VCaP (cell line): ENCODE results near the gene HK1.
"Not testable (repeated sequence)": the region's sequence is repeated elsewhere in the genome, so short reads cannot be mapped to it uniquely, and the experiment has no call there.

Source experiments
- H3K27ac ChIP-seq: fragments of 450-650 bp; 2 replicates; pipeline ENCODE4 v1.5.1; 2017
- TF ChIP-seq, protein P1 (sequence below): fragments of 450-650 bp; conservative IDR thresholded peaks from 2 replicates; pipeline ENCODE4 v1.5.1; 2017; ENCODE audit warnings: mild to moderate bottlenecking, moderate library complexity

HK1 gene

DNA sequence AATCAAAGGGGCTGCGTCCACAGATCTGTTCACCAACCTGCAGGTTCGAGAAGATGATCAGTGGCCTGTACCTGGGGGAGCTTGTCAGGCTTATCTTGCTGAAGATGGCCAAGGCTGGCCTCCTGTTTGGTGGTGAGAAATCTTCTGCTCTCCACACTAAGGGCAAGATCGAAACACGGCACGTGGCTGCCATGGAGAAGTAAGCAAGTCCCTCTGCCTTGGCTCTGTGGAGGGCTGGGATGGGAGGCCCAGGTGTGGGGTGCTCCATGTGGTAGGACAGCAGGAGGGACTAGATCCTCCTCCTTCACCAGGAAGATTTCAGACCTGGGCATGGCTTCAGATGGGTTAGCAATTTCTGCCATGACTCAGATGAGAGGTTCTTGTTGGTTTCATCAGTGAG is 32.3 kb upstream of the HK1 start:
- no peak overlapping the region for H3K27ac ChIP-seq
- TF ChIP-seq, protein P1, sequence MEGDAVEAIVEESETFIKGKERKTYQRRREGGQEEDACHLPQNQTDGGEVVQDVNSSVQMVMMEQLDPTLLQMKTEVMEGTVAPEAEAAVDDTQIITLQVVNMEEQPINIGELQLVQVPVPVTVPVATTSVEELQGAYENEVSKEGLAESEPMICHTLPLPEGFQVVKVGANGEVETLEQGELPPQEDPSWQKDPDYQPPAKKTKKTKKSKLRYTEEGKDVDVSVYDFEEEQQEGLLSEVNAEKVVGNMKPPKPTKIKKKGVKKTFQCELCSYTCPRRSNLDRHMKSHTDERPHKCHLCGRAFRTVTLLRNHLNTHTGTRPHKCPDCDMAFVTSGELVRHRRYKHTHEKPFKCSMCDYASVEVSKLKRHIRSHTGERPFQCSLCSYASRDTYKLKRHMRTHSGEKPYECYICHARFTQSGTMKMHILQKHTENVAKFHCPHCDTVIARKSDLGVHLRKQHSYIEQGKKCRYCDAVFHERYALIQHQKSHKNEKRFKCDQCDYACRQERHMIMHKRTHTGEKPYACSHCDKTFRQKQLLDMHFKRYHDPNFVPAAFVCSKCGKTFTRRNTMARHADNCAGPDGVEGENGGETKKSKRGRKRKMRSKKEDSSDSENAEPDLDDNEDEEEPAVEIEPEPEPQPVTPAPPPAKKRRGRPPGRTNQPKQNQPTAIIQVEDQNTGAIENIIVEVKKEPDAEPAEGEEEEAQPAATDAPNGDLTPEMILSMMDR, result no peak

DNA sequence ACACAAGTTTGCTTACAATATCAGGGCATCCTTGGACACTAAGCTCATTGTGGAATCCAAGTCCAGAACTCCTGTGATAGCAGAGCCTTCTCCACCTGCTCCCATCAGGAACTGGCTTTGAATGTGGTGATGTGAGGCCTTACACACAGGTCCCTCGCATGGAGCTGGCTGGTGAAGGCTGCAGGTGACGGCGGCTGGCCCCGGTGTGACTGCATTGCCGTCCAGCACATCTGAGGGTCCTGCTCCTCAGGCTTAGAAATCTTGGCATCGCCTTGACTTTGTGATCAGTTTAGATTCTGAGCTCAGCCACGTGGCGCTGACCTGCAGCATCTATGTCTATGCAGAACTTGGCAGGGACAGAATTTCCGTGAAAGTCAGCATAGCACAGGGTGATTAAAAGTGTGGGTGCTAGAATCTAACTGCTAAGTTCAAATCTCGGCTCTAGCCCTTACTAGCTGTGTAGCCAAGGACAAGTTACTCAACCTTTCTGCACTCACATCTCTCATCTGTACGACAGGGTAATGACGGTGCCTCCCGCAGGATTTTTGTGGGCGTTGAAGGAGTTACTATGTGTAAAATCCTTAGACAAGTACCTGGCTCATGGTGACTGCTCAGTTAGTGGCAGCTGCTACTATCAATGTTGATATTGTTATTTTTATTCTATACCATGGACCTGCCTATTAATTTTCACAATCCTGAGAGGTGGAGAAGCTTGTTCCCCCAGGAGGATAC is 31.5 kb upstream of the HK1 start:
- no peak overlapping the region for H3K27ac ChIP-seq
- TF ChIP-seq, protein P1, result no peak

DNA sequence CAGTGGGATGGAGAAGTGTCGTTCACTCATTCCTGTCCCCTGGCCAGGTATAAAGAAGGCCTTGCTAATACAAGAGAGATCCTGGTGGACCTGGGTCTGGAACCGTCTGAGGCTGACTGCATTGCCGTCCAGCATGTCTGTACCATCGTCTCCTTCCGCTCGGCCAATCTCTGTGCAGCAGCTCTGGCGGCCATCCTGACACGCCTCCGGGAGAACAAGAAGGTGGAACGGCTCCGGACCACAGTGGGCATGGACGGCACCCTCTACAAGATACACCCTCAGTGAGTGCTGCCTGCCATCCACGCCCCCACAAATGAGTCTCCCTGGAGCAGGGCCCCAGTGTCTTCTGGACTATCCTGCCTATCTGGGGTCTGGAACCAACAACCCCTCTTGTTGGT is 31.0 kb upstream of the HK1 start:
- H3K27ac ChIP-seq, result no peak overlapping the region
- TF ChIP-seq, protein P1, result no peak

DNA sequence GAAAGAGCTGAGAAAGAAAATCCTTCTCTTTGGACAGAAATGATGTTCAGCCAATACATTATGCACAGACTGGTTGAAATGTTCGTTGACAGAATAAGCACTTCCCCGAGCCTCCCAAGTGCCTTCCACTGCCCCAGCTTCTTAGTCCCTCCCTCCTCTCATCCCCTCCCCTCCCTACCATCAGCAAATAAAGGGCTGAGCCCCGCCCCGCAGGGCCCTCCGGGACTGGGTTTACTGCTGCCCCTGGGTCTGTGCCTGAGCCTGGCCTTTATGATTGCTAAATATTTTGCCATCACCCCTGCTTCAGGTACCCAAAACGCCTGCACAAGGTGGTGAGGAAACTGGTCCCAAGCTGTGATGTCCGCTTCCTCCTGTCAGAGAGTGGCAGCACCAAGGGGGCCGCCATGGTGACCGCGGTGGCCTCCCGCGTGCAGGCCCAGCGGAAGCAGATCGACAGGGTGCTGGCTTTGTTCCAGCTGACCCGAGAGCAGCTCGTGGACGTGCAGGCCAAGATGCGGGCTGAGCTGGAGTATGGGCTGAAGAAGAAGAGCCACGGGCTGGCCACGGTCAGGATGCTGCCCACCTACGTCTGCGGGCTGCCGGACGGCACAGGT is 30.1 kb upstream of the HK1 start:
- no peak overlapping the region for H3K27ac ChIP-seq
- TF ChIP-seq, protein P1, result no peak

DNA sequence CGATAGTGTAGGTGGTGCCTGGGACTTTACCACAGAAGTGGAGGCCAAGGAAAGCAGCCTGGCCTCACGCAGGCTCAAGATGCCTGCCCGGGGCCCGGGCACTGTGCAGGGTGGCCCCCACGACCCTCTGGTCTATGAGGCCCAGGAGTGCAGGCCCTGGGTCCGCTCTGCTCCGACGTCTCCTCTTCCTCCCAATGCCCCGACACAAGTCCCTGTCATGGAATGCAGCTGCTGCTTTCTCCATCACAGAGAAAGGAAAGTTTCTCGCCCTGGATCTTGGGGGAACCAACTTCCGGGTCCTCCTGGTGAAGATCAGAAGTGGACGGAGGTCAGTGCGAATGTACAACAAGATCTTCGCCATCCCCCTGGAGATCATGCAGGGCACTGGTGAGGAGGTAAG is 28.3 kb upstream of the HK1 start:
- no peak overlapping the region for H3K27ac ChIP-seq
- TF ChIP-seq, protein P1, result no peak

DNA sequence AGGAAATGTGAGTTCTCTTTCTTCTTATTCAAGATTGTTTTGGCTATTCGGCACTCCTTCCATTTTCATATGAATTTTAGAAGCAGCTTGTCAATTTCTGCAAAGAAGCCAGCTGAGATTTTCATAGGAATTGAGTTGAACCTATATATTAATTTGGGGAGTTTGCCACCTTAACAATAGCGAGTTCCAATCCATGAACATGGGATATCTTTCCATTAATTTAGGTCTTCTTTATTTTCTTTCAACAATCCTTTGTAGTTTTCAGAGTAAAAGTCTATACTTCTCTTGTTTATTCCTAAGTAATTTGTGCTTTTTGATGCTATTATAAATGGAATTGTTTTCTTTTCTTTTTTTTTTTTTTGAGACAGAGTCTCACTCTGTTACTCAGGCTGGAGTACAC is 26.9 kb upstream of the HK1 start:
- H3K27ac ChIP-seq, result not testable (repeated sequence)

DNA sequence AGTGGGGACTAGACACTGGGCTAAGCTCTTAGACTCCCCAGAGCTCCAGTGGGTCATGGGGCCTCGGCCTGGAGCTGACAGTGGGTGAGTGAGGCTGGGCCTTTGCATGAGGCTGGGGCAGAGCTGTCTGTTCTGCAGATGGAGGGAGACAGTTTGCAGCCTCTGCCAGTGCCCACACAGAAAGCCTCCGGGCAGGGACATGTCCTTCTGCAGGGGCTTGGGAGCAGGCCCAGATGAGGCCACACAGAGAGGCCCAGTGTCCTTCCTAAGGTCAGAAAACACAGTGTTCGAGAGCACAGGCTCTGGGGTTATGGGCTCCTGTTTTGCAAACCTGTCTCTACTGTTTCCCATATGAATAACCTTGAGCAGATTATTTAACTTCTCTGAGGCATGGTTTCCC is 25.1 kb upstream of the HK1 start:
- H3K27ac ChIP-seq, result no peak overlapping the region

DNA sequence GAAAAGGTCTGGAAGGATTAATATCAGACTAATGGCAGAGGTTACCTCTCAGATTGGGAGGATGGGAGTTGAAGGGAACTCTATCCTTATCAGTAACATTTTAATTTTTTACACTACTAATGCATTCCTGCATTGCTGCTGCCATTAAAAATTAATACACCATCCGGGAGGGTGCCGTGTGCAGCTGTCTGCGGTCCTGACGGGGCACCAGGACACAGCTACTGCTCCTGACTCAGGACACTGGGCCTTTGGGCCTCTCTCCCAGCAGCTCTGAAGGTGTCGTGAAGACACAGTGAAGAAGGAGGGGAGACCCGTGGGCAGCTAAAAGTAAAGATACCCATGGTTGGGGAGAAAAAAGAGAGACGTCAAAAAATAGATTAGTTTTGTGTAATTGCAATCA is 23.4 kb upstream of the HK1 start:
- TF ChIP-seq, protein P1, result no peak
- no peak overlapping the region for H3K27ac ChIP-seq

More for the DNA sequence above, 25.1 kb upstream of the HK1 start:
- TF ChIP-seq, protein P1, result no peak
